ENCODE measurements around the gene KTN1. TPM values are rescaled to one million over a fixed set of nuclear protein-coding genes. Genes with fewer than 3 reads are reported as not detected.

KTN1 gene
- total and polyA plus RNA-seq, 3 experiments from 2014 or later, result 50.4 to 146 (median 145) TPM

DNA sequence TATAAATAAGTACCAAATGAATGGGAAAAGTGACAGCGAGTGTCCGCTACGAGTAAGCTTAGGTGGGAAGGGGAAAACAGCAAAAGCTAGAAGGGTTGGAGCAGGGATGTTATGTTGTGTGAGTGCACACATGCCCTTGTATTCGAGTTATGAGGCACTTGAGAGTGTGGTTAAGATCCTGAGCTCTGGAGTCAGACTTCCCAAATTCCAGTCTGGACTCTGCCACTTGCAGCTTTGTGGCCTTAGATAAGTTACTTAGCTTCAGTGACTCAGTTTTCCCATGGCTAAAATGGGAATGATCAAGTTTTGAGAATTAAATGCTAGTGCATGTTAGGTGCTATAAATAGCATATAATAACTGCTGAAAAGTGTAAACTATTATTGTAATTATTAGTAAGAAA, 44.9 kb downstream of the KTN1 start:
- Mint-ChIP-seq H3K4me3 (no peak overlapping the region), H3K9me3 (peaks cover 0 to 6% (median 0%) of the 10 kb centered on the region in 5 donors), H3K27me3 (no peaks in the 10 kb centered on the region), H3K4me1 (peaks cover 0 to 31% (median 13%) of the 10 kb centered on the region in 3 donors), H3K27ac (peak overlapping the region in 2 of 8 donors; percentile 0 to 36), H3K36me3 (peaks cover 41 to 84% (median 42%) of the 10 kb centered on the region in 3 donors)
- POLR2A ChIA-PET, result no interaction called here
- H3K27me3 ChIP-seq (ENCODE audit: insufficient read depth, low read length, poor library complexity, severe bottlenecking), result no peaks in the 10 kb centered on the region
- no peak overlapping the region for H3K4me3 ChIP-seq (ENCODE audit: low read length)
- no peak for DNase-seq
- no peaks in the 10 kb centered on the region for H3K4me1 ChIP-seq (ENCODE audit: insufficient read depth, low read length)
- H3K36me3 ChIP-seq (ENCODE audit: insufficient read depth, low read length), result peaks cover 34% of the 10 kb centered on the region
- H3K27ac ChIP-seq (ENCODE audit: low read depth, low read length), result no peak overlapping the region
- CTCF ChIA-PET, result no interaction called here
- no peaks in the 10 kb centered on the region for H3K9me3 ChIP-seq (ENCODE audit: low read length)

DNA sequence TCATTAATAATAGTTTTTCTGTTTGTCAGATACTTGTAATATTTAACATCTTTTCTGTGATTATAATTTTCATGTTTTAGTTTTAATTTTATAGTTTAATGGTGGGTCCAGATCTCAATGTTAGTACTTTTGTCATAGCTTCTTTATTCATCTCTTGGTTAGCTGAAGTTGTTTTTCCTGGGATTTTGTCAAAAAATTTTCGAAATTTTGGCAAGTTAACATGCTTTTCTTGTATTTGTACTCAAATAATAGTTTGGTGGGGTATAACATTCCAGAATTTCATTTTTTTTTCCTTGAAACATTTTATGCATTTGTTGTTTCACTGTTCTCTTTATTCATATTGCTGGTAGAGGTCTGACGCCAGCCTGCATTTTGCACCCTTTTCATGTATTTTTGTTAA, 45.5 kb downstream of the KTN1 start:
- H3K4me3 ChIP-seq (ENCODE audit: low read length), result no peak overlapping the region
- H3K36me3 Mint-ChIP-seq, result peaks cover 38 to 84% (median 42%) of the 10 kb centered on the region in 3 donors
- peak overlapping the region in 1 of 8 donors; percentile 15 for H3K27ac Mint-ChIP-seq
- H3K27me3 Mint-ChIP-seq, result no peaks in the 10 kb centered on the region
- POLR2A ChIA-PET, result no interaction called here
- H3K4me3 Mint-ChIP-seq, result no peak overlapping the region
- H3K36me3 ChIP-seq (ENCODE audit: insufficient read depth, low read length), result peaks cover 34% of the 10 kb centered on the region
- no peaks in the 10 kb centered on the region for H3K27me3 ChIP-seq (ENCODE audit: insufficient read depth, low read length, poor library complexity, severe bottlenecking)
- H3K9me3 Mint-ChIP-seq, result peaks cover 0 to 4% (median 0%) of the 10 kb centered on the region in 5 donors
- no peak overlapping the region for H3K27ac ChIP-seq (ENCODE audit: low read depth, low read length)
- H3K9me3 ChIP-seq (ENCODE audit: low read length), result no peaks in the 10 kb centered on the region
- H3K4me1 Mint-ChIP-seq, result peaks cover 2 to 36% (median 15%) of the 10 kb centered on the region in 3 donors
- CTCF ChIA-PET, result no interaction called here
- DNase-seq, result no peak
- no peaks in the 10 kb centered on the region for H3K4me1 ChIP-seq (ENCODE audit: insufficient read depth, low read length)

DNA sequence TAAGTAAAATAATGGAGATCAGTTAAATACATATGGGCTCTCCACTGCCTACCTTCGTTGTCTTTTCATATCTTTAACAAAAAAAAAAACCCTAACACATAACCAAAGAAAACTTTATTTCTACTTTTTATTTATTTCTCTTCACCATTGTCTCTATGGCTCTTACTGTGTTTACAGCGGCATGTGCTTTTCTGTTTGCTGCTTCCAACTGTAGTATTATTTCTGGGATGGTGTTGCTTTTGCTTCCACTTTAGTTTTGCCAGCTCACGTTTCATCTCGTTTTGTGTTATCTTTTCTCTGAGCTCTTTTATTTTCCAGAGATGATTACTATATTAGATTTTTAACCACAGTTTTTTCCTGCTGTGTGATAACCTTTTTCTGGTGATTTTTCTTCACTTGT, 46.1 kb downstream of the KTN1 start:
- POLR2A ChIA-PET, result no interaction called here
- Histone ChIP-seq H3K27me3 (ENCODE audit: insufficient read depth, low read length, poor library complexity, severe bottlenecking) (no peaks in the 10 kb centered on the region), H3K36me3 (ENCODE audit: insufficient read depth, low read length) (peaks cover 32% of the 10 kb centered on the region), H3K9me3 (ENCODE audit: low read length) (no peaks in the 10 kb centered on the region), H3K27ac (ENCODE audit: low read depth, low read length) (no peak overlapping the region), H3K4me3 (ENCODE audit: low read length) (no peak overlapping the region), H3K4me1 (ENCODE audit: insufficient read depth, low read length) (no peaks in the 10 kb centered on the region)
- Mint-ChIP-seq H3K36me3 (peaks cover 35 to 83% (median 39%) of the 10 kb centered on the region in 3 donors), H3K9me3 (peaks cover 0 to 2% (median 0%) of the 10 kb centered on the region in 5 donors), H3K27me3 (no peaks in the 10 kb centered on the region), H3K4me1 (peaks cover 2 to 30% (median 19%) of the 10 kb centered on the region in 3 donors), H3K4me3 (no peak overlapping the region), H3K27ac (peak overlapping the region in 4 of 8 donors; percentile 1 to 80 (median 12))
- DNase-seq, result no peak
- CTCF ChIA-PET, result no interaction called here

DNA sequence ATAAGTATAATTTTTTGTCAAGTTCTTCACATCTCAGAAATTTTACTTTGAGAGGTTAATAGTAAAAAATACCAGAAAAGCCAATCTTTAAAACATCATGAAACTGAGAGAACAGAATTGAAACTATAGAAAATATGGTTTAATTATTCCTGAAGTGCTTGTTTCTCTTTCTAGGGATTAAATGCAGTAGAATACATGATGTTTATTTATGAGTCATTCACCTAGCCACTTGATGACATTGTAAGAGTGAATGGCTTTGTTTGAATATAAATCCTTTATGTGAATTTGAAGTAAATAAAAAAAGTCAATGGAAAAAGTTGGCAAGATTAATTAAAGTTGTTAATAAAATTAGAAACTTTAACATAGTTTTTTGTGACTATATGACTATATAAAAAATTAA, 48.4 kb downstream of the KTN1 start:
- Histone ChIP-seq H3K4me1 (ENCODE audit: insufficient read depth, low read length) (no peaks in the 10 kb centered on the region), H3K27me3 (ENCODE audit: insufficient read depth, low read length, poor library complexity, severe bottlenecking) (no peaks in the 10 kb centered on the region), H3K4me3 (ENCODE audit: low read length) (no peak overlapping the region), H3K36me3 (ENCODE audit: insufficient read depth, low read length) (peaks cover 23% of the 10 kb centered on the region), H3K9me3 (ENCODE audit: low read length) (no peaks in the 10 kb centered on the region), H3K27ac (ENCODE audit: low read depth, low read length) (no peak overlapping the region)
- POLR2A ChIA-PET, result no interaction called here
- H3K27me3 Mint-ChIP-seq, result no peaks in the 10 kb centered on the region
- no peaks in the 10 kb centered on the region for H3K9me3 Mint-ChIP-seq
- H3K27ac Mint-ChIP-seq, result no peak overlapping the region
- DNase-seq, result no peak
- peaks cover 2 to 28% (median 19%) of the 10 kb centered on the region in 3 donors for H3K4me1 Mint-ChIP-seq
- CTCF ChIA-PET, result no interaction called here
- H3K4me3 Mint-ChIP-seq, result no peak overlapping the region
- H3K36me3 Mint-ChIP-seq, result peaks cover 32 to 81% (median 42%) of the 10 kb centered on the region in 3 donors

DNA sequence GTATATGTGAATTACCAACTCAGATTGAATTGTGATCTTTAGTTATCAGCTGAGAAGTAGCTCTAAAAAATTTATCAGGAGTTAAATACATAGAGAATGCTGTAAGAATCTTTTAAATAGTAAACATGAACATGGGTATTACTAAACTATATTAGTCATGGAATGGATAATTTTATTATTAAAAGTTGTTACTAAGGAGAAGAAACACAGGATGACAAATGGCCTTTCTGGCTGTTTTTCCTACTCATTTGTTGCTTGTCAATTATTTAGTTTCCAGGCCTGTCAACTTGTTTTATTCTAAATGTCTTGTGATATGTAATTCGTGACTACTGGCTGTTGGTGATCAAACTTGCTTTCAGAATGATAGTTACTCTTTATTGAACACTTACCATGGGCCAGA, 58.7 kb downstream of the KTN1 start:
- Mint-ChIP-seq H3K27me3 (no peaks in the 10 kb centered on the region), H3K4me3 (no peak overlapping the region), H3K27ac (peak overlapping the region in 1 of 8 donors; percentile 43), H3K4me1 (peaks cover 0 to 4% (median 4%) of the 10 kb centered on the region in 3 donors), H3K36me3 (peaks cover 14 to 89% (median 41%) of the 10 kb centered on the region in 3 donors), H3K9me3 (no peaks in the 10 kb centered on the region)
- H3K9me3 ChIP-seq (ENCODE audit: low read length), result no peaks in the 10 kb centered on the region
- H3K36me3 ChIP-seq (ENCODE audit: insufficient read depth, low read length), result peaks cover 35% of the 10 kb centered on the region
- no peak for DNase-seq
- no peak overlapping the region for H3K27ac ChIP-seq (ENCODE audit: low read depth, low read length)
- H3K27me3 ChIP-seq (ENCODE audit: insufficient read depth, low read length, poor library complexity, severe bottlenecking), result no peaks in the 10 kb centered on the region
- no peak overlapping the region for H3K4me3 ChIP-seq (ENCODE audit: low read length)
- ChIA-PET CTCF (no interaction called here), POLR2A (interaction anchor here (0.5 kb wide), 1 partner anchor 1594 kb away, joined by 3 read pairs; no protein-coding TSS in a partner anchor)
- no peaks in the 10 kb centered on the region for H3K4me1 ChIP-seq (ENCODE audit: insufficient read depth, low read length)

DNA sequence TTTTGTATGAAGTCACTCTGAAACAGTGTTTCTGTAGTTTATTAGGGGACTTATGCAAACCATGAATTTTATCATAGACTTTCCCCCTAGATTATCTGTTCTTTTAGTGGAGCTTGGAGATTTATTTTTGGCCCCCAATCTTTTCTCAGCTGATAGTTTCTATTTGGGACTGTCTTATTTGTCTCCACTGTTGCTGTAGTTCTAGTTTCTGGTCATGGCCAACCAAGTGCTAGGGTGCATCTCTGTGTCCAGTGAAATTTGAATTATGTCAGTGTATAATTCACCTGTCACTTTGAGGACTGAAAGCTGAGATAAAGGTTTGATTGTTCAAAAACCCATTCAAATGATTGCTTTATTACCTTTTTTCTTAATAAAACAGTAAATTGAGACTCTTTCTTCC, 61.3 kb downstream of the KTN1 start:
- ChIA-PET POLR2A (no interaction called here), CTCF (interaction anchor here (1.0 kb wide), 1 partner anchor 833 kb away, joined by 3 read pairs; no protein-coding TSS in a partner anchor)
- H3K36me3 Mint-ChIP-seq, result peaks cover 9 to 87% (median 42%) of the 10 kb centered on the region in 3 donors

DNA sequence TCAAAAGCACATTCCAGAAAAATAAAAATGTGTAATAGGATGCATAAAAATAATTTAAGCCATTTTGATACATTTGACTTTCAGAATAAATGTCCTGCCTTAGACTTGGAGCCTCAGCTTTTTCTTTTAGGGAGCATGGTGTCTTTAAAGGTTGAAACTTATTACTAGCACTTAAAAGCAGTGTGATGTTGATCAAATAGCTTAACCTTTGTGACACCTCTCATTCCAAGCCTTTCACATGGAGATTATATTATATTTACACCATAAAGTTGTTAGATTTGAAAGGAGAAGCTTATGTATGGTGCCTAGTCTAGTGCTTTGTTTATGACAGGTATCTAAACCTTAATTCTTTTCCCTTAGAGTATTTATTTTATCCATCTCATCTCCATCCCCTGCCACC, 61.9 kb downstream of the KTN1 start:
- peak overlapping the region in 3 of 8 donors; percentile 32 to 72 (median 36) for H3K27ac Mint-ChIP-seq
- H3K4me1 Mint-ChIP-seq, result peaks cover 4 to 18% (median 13%) of the 10 kb centered on the region in 3 donors
- H3K9me3 Mint-ChIP-seq, result no peaks in the 10 kb centered on the region
- Histone ChIP-seq H3K27ac (ENCODE audit: low read depth, low read length) (no peak overlapping the region), H3K9me3 (ENCODE audit: low read length) (no peaks in the 10 kb centered on the region), H3K4me1 (ENCODE audit: insufficient read depth, low read length) (no peaks in the 10 kb centered on the region), H3K27me3 (ENCODE audit: insufficient read depth, low read length, poor library complexity, severe bottlenecking) (no peaks in the 10 kb centered on the region), H3K4me3 (ENCODE audit: low read length) (no peak overlapping the region), H3K36me3 (ENCODE audit: insufficient read depth, low read length) (peaks cover 18% of the 10 kb centered on the region)
- POLR2A ChIA-PET, result no interaction called here
- H3K27me3 Mint-ChIP-seq, result no peaks in the 10 kb centered on the region
- no peak for DNase-seq
- peaks cover 4 to 85% (median 40%) of the 10 kb centered on the region in 3 donors for H3K36me3 Mint-ChIP-seq
- H3K4me3 Mint-ChIP-seq, result no peak overlapping the region
- CTCF ChIA-PET, result interaction anchor here (0.5 kb wide), 1 partner anchor 26 kb away, joined by 3 read pairs; no protein-coding TSS in a partner anchor

More for the DNA sequence above, 61.3 kb downstream of the KTN1 start:
- Histone ChIP-seq H3K36me3 (ENCODE audit: insufficient read depth, low read length) (peaks cover 25% of the 10 kb centered on the region), H3K27me3 (ENCODE audit: insufficient read depth, low read length, poor library complexity, severe bottlenecking) (no peaks in the 10 kb centered on the region), H3K4me1 (ENCODE audit: insufficient read depth, low read length) (no peaks in the 10 kb centered on the region), H3K9me3 (ENCODE audit: low read length) (no peaks in the 10 kb centered on the region), H3K27ac (ENCODE audit: low read depth, low read length) (no peak overlapping the region), H3K4me3 (ENCODE audit: low read length) (no peak overlapping the region)
- Mint-ChIP-seq H3K27ac (peak overlapping the region in 2 of 8 donors; percentile 14 to 32), H3K4me1 (peaks cover 4 to 18% (median 11%) of the 10 kb centered on the region in 3 donors), H3K27me3 (no peaks in the 10 kb centered on the region), H3K9me3 (no peaks in the 10 kb centered on the region), H3K4me3 (no peak overlapping the region)
- DNase-seq, result no peak

DNA sequence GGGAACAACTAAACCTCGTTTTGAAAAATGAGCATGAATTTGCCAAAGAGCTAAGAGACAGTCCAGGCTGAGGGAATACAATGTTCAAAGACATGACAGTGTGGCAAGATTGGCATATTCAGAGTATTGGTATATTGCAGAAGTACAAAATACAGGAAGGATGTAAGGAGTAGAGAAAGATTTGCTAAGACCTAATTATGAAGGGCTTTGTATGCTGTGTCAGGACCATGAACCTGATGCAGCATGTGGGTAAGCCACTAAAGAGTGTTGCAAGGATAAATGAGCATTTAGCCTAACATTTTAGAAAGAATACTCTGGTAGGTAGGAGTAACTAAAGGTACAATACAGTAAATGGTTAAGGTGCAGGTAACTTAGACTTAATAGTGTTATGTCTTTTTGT, 65.1 kb downstream of the KTN1 start:
- Mint-ChIP-seq H3K27ac (peak overlapping the region in 2 of 8 donors; percentile 26 to 78), H3K27me3 (no peaks in the 10 kb centered on the region), H3K4me3 (no peak overlapping the region), H3K9me3 (no peaks in the 10 kb centered on the region), H3K4me1 (peaks cover 3 to 18% (median 14%) of the 10 kb centered on the region in 3 donors), H3K36me3 (peaks cover 12 to 79% (median 29%) of the 10 kb centered on the region in 3 donors)
- Histone ChIP-seq H3K4me3 (ENCODE audit: low read length) (no peak overlapping the region), H3K27ac (ENCODE audit: low read depth, low read length) (no peak overlapping the region), H3K27me3 (ENCODE audit: insufficient read depth, low read length, poor library complexity, severe bottlenecking) (no peaks in the 10 kb centered on the region), H3K9me3 (ENCODE audit: low read length) (no peaks in the 10 kb centered on the region), H3K4me1 (ENCODE audit: insufficient read depth, low read length) (no peaks in the 10 kb centered on the region), H3K36me3 (ENCODE audit: insufficient read depth, low read length) (peaks cover 12% of the 10 kb centered on the region)
- DNase-seq, result no peak
- CTCF ChIA-PET, result no interaction called here
- POLR2A ChIA-PET, result no interaction called here

Measured in CD8-positive, alpha-beta memory T cell (primary cell).